CD14-positive monocyte (primary cell): ENCODE measurements around the gene BOC. TPM values are rescaled to one million over a fixed set of nuclear protein-coding genes. Genes with fewer than 3 reads are reported as not detected.

Experiments used
- DNase-seq, 3 donors: peaks; one replicate each; pipeline ENCODE4 v3.0.0-alpha.2; 2011 to 2022
- H2AFZ ChIP-seq: 2 replicates; pipeline ENCODE4 v1.6.0; 2012; ENCODE audit warnings: mild to moderate bottlenecking, low read depth, low read length, inconsistent platforms; ENCODE audit not compliant: insufficient read depth, poor library complexity, severe bottlenecking
- H3K27ac ChIP-seq, 2 donors: 1 replicate in 1 of 2; 2 replicates in 1 of 2; pipeline ENCODE4 v1.5.1; 2012 to 2013; ENCODE audit warnings: low read length in 2 of 2, control low read depth in 1 of 2, inconsistent platforms in 1 of 2, low read depth in 1 of 2, mild to moderate bottlenecking in 1 of 2
- H3K27me3 ChIP-seq, 2 donors: one replicate each; pipeline versions ENCODE4 v1.6.0 to v1.6.1; 2011 to 2013; ENCODE audit warnings: low read length in 2 of 2; ENCODE audit not compliant: control insufficient read depth in 2 of 2, insufficient read depth in 2 of 2
- H3K36me3 ChIP-seq, 2 donors: replicated peaks in 1 of 2; 1 replicate in 1 of 2; 2 replicates in 1 of 2; pipeline versions ENCODE4 v1.5.1 to v1.6.1; 2012 to 2013; ENCODE audit warnings: low read length in 2 of 2, control low read depth in 1 of 2, inconsistent platforms in 1 of 2, mild to moderate bottlenecking in 1 of 2; ENCODE audit not compliant: insufficient read depth in 2 of 2, control insufficient read depth in 1 of 2
- H3K4me1 ChIP-seq, 2 donors: 1 replicate in 1 of 2; 2 replicates in 1 of 2; pipeline versions ENCODE4 v1.5.1 to v1.6.1; 2012 to 2013; ENCODE audit warnings: low read length in 2 of 2, control low read depth in 1 of 2, inconsistent platforms in 1 of 2, mild to moderate bottlenecking in 1 of 2, moderate library complexity in 1 of 2; ENCODE audit not compliant: insufficient read depth in 2 of 2, control insufficient read depth in 1 of 2
- H3K4me2 ChIP-seq: replicated peaks from 2 replicates; pipeline ENCODE3; 2012; ENCODE audit warnings: low read length, moderate library complexity, mild to moderate bottlenecking; ENCODE audit not compliant: poor library complexity, severe bottlenecking; ENCODE audit errors: extremely low read depth
- H3K4me3 ChIP-seq, 3 experiments: fragments of 200-600 bp in 1 of 3; sonication (generic) in 1 of 3; replicated peaks in 1 of 3; 1 replicate in 2 of 3; 2 replicates in 1 of 3; pipeline ENCODE4 v1.5.1; 2011 to 2013; ENCODE audit warnings: low read length in 3 of 3, mild to moderate bottlenecking in 3 of 3, control low read depth in 2 of 3, low read depth in 2 of 3, inconsistent platforms in 1 of 3, moderate library complexity in 1 of 3
- H3K79me2 ChIP-seq: 2 replicates; pipeline ENCODE4 v1.6.0; 2012; ENCODE audit warnings: mild to moderate bottlenecking, control low read depth, inconsistent platforms, low read length, moderate library complexity; ENCODE audit not compliant: insufficient read depth
- H3K9ac ChIP-seq: 2 replicates; pipeline ENCODE4 v1.6.0; 2017; ENCODE audit warnings: low read length, mild to moderate bottlenecking; ENCODE audit not compliant: insufficient read depth, poor library complexity, severe bottlenecking
- H3K9me3 ChIP-seq, 2 donors: replicated peaks in 1 of 2; 1 replicate in 1 of 2; 2 replicates in 1 of 2; pipeline versions ENCODE4 v1.5.1 to v1.6.1; 2012 to 2013; ENCODE audit warnings: low read length in 2 of 2, control low read depth in 1 of 2; ENCODE audit not compliant: control insufficient read depth in 1 of 2, insufficient read depth in 1 of 2
- H4K20me1 ChIP-seq: 2 replicates; pipeline ENCODE4 v1.6.0; 2012; ENCODE audit warnings: mild to moderate bottlenecking, low read length, control low read depth, moderate library complexity; ENCODE audit not compliant: insufficient read depth
- H3K27ac Mint-ChIP-seq, 7 donors: one replicate each; pipeline ENCODE4 v1.8.0; 2020; ENCODE audit warnings: mild to moderate bottlenecking in 7 of 7, mixed read lengths in 7 of 7, moderate library complexity in 6 of 7, inconsistent platforms in 2 of 7
- H3K27me3 Mint-ChIP-seq, 3 donors: one replicate each; pipeline ENCODE4 v1.8.0; 2021 to 2022; ENCODE audit warnings: low read depth in 3 of 3, mild to moderate bottlenecking in 3 of 3, mixed read lengths in 3 of 3, moderate library complexity in 3 of 3, inconsistent platforms in 1 of 3
- H3K36me3 Mint-ChIP-seq, 2 donors: one replicate each; pipeline ENCODE4 v1.8.0; 2020; ENCODE audit warnings: mixed read lengths in 2 of 2, inconsistent platforms in 1 of 2, mild to moderate bottlenecking in 1 of 2
- H3K4me1 Mint-ChIP-seq: one replicate; pipeline ENCODE4 v1.8.0; 2020; ENCODE audit warnings: mild to moderate bottlenecking, mixed read lengths
- H3K4me3 Mint-ChIP-seq, 2 donors: one replicate each; pipeline ENCODE4 v1.8.0; 2020; ENCODE audit warnings: mild to moderate bottlenecking in 2 of 2, mixed read lengths in 2 of 2, moderate library complexity in 1 of 2
- H3K9me3 Mint-ChIP-seq, 7 donors: one replicate each; pipeline ENCODE4 v1.8.0; 2020 to 2022; ENCODE audit warnings: mixed read lengths in 7 of 7, mild to moderate bottlenecking in 6 of 7, moderate library complexity in 6 of 7, inconsistent platforms in 2 of 7
- CTCF ChIP-seq: fragments of 200-600 bp; IDR thresholded peaks from one replicate; pipeline ENCODE4 v1.8.0; 2022; ENCODE audit warnings: antibody characterized with exemption, mild to moderate bottlenecking
- WGBS: methylation state at CpG from one replicate; pipeline ENCODE4 v1.1.5; 2013; ENCODE audit warnings: missing lambda C conversion rate; ENCODE audit not compliant: insufficient coverage; 5-methylcytosine and 5-hydroxymethylcytosine counted together
- intact Hi-C, 2 donors: fragments of 100-400 bp; cut with micrococcal nuclease; formaldehyde crosslinking; loops; one replicate each; pipeline versions ENCODE4 v1.15.0 to v1.15.1; 2023
- polyA plus RNA-seq, 3 donors: library from polyadenylated mRNA; depleted of rRNA in 1 of 3; unstranded in 2 of 3; stranded (reverse) in 1 of 3; fragments of 300-500 nt in 2 of 3; fragments of >200 nt in 1 of 3; fragmentation: Illumina TruSeq in 2 of 3; gene quantifications; 1 replicate in 2 of 3; 2 replicates in 1 of 3; pipeline ENCODE4 v1.2.3, GENCODE V29; 2012 to 2021

The BOC gene
- polyA plus RNA-seq, 3 donors: not detected

- no peaks in the 10 kb centered on the region for H3K36me3 Mint-ChIP-seq
- Histone ChIP-seq H2AFZ (no peak overlapping the region), H3K27ac (no peak overlapping the region), H3K4me2 (no peak overlapping the region), H3K36me3 (no peaks in the 10 kb centered on the region), H4K20me1 (no peaks in the 10 kb centered on the region), H3K9ac (no peak overlapping the region), H3K4me1 (no peaks in the 10 kb centered on the region), H3K79me2 (no peaks in the 10 kb centered on the region), H3K9me3 (no peaks in the 10 kb centered on the region), H3K4me3 (no peak overlapping the region), H3K27me3 (no peaks in the 10 kb centered on the region)
- TF ChIP-seq CTCF: no peak
- no peak overlapping the region for H3K4me3 Mint-ChIP-seq
- H3K27me3 Mint-ChIP-seq: peaks cover 2 to 6% (median 4%) of the 10 kb centered on the region in 3 donors
- H3K9me3 Mint-ChIP-seq: no peaks in the 10 kb centered on the region
- intact Hi-C loops: no loop called here
- H3K4me1 Mint-ChIP-seq: no peaks in the 10 kb centered on the region
- H3K27ac Mint-ChIP-seq: no peak overlapping the region
- no peak for DNase-seq
- 86% methylated on average over 2 of the region's 2 CpGs for WGBS
Measured at GRCh38 chr3:113232342-113232741, 21.0 kb downstream of the BOC start.

GRCh38 chr3:113233497-113233896 lies 22.1 kb downstream of the BOC start:
- H4K20me1 ChIP-seq: no peaks in the 10 kb centered on the region
- H3K79me2 ChIP-seq: no peaks in the 10 kb centered on the region
- Mint-ChIP-seq H3K27me3 (peaks cover 2 to 8% (median 4%) of the 10 kb centered on the region in 3 donors), H3K4me3 (no peak overlapping the region), H3K36me3 (no peaks in the 10 kb centered on the region), H3K4me1 (no peaks in the 10 kb centered on the region), H3K9me3 (no peaks in the 10 kb centered on the region), H3K27ac (no peak overlapping the region)
- H3K4me1 ChIP-seq: no peaks in the 10 kb centered on the region
- 97% methylated on average over 8 of the region's 9 CpGs for WGBS
- no peaks in the 10 kb centered on the region for H3K27me3 ChIP-seq
- no peak overlapping the region for H2AFZ ChIP-seq
- H3K36me3 ChIP-seq: no peaks in the 10 kb centered on the region
- DNase-seq: no peak
- no peak overlapping the region for H3K4me3 ChIP-seq
- intact Hi-C loops: no loop called here
- no peak for TF ChIP-seq CTCF
- no peak overlapping the region for H3K9ac ChIP-seq
- H3K4me2 ChIP-seq: no peak overlapping the region
- no peak overlapping the region for H3K27ac ChIP-seq
- H3K9me3 ChIP-seq: no peaks in the 10 kb centered on the region
